ENCODE data around the gene IL17RE. TPM values are rescaled to one million over a fixed set of nuclear protein-coding genes. Genes with fewer than 3 reads are reported as not detected.

Gene IL17RE
- polyA plus RNA-seq, 12 donors: 0.96 to 67.6 (median 1.8) TPM; not detected in 1

DNA sequence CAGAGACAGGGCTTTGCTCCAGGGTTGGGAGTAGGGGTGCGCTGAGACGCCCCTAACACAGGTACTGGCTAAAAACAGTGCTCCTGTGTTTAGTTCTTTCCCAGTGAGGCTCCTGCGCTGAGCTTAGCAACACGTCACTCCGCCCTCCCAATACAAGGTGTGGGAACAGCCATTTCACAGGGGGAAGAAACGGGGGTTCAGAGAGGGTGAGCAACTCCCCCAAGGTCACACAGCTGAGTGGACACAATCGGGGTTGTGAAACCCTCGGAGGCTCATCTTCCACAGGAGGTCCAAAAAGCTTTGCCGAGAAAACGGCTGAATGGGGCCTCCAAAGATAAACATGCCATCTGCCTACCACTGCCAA is 48.9 kb downstream of the IL17RE start:
- no peak for DNase-seq

DNA sequence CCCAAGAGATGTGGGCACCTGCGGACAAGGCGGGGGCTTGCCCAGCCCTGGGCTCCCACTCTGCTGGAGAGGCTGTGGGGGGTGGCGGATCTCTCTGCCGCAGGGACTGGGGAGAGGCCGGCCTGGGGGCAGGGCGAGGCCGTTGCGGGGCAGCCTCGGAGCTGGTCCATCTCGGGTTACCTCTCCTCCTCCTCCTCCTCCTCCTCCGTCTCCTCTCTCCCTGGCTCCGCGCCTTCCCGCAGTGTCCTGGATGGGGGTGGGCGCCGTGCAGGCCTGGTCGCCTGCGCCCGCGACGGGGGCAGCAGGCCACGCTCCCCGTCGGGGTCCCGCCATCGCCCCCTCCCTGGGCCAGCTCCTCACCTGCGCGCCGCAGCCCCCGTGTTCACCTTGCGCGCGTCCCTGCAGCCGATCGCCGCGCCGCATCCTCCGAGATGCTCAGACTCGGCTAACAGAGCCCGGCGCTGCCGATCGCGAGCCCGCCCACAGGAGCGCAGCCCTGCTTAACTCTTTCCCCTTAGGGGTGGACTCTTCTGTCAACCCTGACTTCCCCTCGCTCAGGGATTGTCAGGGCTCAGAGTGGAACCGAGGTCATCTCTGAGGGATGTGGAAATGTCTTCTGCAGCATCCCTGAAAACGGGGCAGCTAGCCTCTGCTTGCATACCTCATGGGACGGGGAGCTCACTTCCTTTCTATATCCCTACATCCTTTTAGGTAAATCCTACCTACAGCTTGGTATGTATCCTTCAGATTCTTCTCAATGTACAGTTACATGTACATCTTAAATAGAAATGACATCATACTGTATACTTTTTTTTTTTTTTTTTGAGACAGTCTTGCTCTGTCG is 49.5 kb downstream of the IL17RE start, which contains the start of gene PRRT3:
Gene PRRT3 (minus strand): TSS at position 447 of the 844 bp plus-strand sequence. CDS start 2,293 bp downstream, outside the sequence.
- DNase-seq: no peak

DNA sequence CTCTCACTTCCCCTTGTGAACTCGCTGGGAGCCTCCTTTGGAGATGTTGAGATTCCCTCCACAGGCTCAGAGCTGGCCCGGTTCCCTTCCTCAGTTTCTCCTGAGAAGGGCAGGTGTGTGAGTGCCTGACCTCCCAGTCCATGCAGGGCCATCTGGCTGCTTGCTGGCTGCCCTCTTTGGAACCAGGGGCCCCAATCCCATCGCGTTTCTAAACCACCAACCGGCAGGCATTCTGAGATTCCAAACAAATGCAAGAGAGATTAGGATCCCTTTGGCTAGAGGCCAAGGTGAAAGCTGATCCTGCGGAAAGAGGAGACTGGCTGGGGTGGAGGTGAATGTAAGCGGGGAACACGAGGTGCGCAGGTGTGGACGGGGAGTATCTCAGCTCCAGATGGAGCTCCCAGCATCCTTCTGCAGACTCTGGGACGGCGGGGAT is 52.4 kb downstream of the IL17RE start:
- no peak for DNase-seq

DNA sequence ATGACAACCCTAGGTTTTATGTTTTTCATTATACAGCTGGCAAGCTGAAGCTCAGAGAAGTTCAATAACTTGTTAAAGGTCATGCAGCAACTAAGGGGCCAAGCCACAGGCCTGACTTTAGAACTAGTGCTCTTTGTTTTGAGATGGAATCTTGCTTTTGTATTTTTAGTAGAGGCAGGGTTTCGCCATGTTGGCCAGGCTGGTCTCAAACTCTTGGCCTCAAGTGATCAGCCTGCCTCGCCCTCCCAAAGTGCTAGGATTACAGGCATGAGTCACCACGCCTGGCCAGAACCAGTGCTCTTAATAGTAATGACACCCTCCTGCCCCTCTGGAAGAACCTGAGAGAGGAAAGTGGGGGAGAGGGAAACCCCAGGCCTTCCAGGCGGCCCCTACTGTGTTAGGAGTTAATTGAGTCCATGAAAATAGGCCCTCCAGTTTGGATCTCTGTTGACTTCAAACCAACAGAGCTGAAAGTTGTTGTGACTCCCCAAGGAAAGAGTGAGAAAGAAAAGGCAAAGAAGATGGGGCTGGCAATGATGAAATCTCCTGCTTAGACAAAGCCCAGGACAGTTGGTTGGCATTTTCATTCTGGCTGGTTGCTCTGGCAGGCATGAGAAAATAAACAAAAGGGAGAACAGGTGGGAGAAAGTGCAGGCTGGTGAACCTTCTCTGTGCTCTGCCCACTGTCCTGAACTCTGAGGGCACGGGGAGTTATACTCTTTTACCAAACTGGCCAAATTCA is 53.1 kb downstream of the IL17RE start:
- no peak for DNase-seq

DNA sequence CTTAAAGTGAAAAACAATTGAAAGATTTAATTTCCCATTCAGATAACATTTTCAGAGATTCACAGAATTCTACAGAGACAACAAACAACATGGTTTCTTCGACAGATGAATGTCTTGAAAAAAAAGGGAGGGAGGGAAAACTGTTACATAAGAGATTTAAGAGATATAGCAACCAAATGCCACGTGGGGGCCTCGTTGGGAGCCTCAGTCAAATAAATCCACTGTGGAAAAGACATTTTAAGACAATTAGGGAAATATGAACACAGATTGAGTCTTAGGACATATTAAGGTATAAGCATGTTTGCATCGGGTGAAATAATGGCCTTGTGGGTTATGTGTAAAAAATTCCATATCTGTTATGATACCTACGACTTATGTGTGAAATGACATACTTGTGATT is 54.6 kb downstream of the IL17RE start:
- no peak for DNase-seq

GRCh38 chr3:9965200-9965875 is 62.7 kb downstream of the IL17RE start:
- no peak for DNase-seq

Other genes starting within 250 kb of the IL17RE start
- under 1 TPM in 1 of 12 donors, not detected in 11; 0.29 TPM for gene CPNE9, start 199.0 kb upstream of the IL17RE start, polyA plus RNA-seq (ENCODE audit: insufficient read length in 12 of 12)
- 10 to 100 TPM in 10 of 12 donors, 1 to 10 TPM in 1, not detected in 1; 9.8 to 17.9 (median 12.3) TPM for gene BRPF1, start 171.1 kb upstream of the IL17RE start, polyA plus RNA-seq (ENCODE audit: insufficient read length in 12 of 12)
- gene OGG1, start 152.9 kb upstream of the IL17RE start, polyA plus RNA-seq (ENCODE audit: insufficient read length in 12 of 12): 10 to 100 TPM in 11 of 12 donors, not detected in 1; 22.1 to 74.2 (median 27.1) TPM
- gene CAMK1, start 132.9 kb upstream of the IL17RE start, polyA plus RNA-seq (ENCODE audit: insufficient read length in 12 of 12): 10 to 100 TPM in 10 of 12 donors, 1 to 10 TPM in 1, not detected in 1; 9.3 to 20.0 (median 12.7) TPM
- gene TADA3, start 110.4 kb upstream of the IL17RE start, polyA plus RNA-seq (ENCODE audit: insufficient read length in 12 of 12): 10 to 100 TPM in 11 of 12 donors, not detected in 1; 48.4 to 60.5 (median 54.2) TPM
- gene ARPC4, start 109.8 kb upstream of the IL17RE start, polyA plus RNA-seq (ENCODE audit: insufficient read length in 12 of 12): 1,000 to 10,000 TPM in 1 of 12 donors, 100 to 1,000 TPM in 1, 10 to 100 TPM in 10; 64.5 to 2,172 (median 77.5) TPM
- 10 to 100 TPM in 11 of 12 donors, not detected in 1; 16.0 to 72.9 (median 30.7) TPM for gene TTLL3, start 92.6 kb upstream of the IL17RE start, polyA plus RNA-seq (ENCODE audit: insufficient read length in 12 of 12)
- 10 to 100 TPM in 11 of 12 donors, not detected in 1; 23.6 to 37.1 (median 28.2) TPM for gene RPUSD3, start 58.8 kb upstream of the IL17RE start, polyA plus RNA-seq (ENCODE audit: insufficient read length in 12 of 12)
- under 1 TPM in 9 of 12 donors, not detected in 3; 0.30 to 0.77 (median 0.46) TPM for gene CIDEC, start 22.6 kb upstream of the IL17RE start, polyA plus RNA-seq (ENCODE audit: insufficient read length in 12 of 12)
- 10 to 100 TPM in 11 of 12 donors, not detected in 1; 17.2 to 33.7 (median 29.6) TPM for gene JAGN1, start 12.2 kb upstream of the IL17RE start, polyA plus RNA-seq (ENCODE audit: insufficient read length in 12 of 12)
- gene IL17RC, start 14.2 kb downstream of the IL17RE start, polyA plus RNA-seq (ENCODE audit: insufficient read length in 12 of 12): 10 to 100 TPM in 11 of 12 donors, not detected in 1; 15.8 to 42.8 (median 23.4) TPM
- gene CRELD1, start 31.0 kb downstream of the IL17RE start, polyA plus RNA-seq (ENCODE audit: insufficient read length in 12 of 12): 10 to 100 TPM in 11 of 12 donors, not detected in 1; 22.1 to 47.0 (median 31.3) TPM
- 1 to 10 TPM in 9 of 12 donors, under 1 TPM in 1, not detected in 2; 0.88 to 4.2 (median 1.8) TPM for gene PRRT3, start 49.6 kb downstream of the IL17RE start, polyA plus RNA-seq (ENCODE audit: insufficient read length in 12 of 12)
- 10 to 100 TPM in 11 of 12 donors, not detected in 1; 33.9 to 49.8 (median 40.2) TPM for gene EMC3, start 84.0 kb downstream of the IL17RE start, polyA plus RNA-seq (ENCODE audit: insufficient read length in 12 of 12)
- 100 to 1,000 TPM in 1 of 12 donors, 10 to 100 TPM in 5, 1 to 10 TPM in 6; 5.2 to 124 (median 10.0) TPM for gene FANCD2, start 123.6 kb downstream of the IL17RE start, polyA plus RNA-seq (ENCODE audit: insufficient read length in 12 of 12)
- under 1 TPM in 1 of 12 donors, not detected in 11; 0.56 TPM for gene FANCD2OS, start 205.4 kb downstream of the IL17RE start, polyA plus RNA-seq (ENCODE audit: insufficient read length in 12 of 12)
- gene BRK1, start 212.8 kb downstream of the IL17RE start, polyA plus RNA-seq (ENCODE audit: insufficient read length in 12 of 12): 100 to 1,000 TPM in 11 of 12 donors, not detected in 1; 106 to 195 (median 145) TPM
- gene VHL, start 238.9 kb downstream of the IL17RE start, polyA plus RNA-seq (ENCODE audit: insufficient read length in 12 of 12): 10 to 100 TPM in 11 of 12 donors, not detected in 1; 42.0 to 57.4 (median 46.9) TPM